Measurements from ENCODE around the gene ALDH16A1. TPM values are rescaled to one million over a fixed set of nuclear protein-coding genes. Genes with fewer than 3 reads are reported as not detected.

Gene ALDH16A1
- total and polyA plus RNA-seq, 2 donors (not counting 3 experiments of a cell fraction or from before 2014, with no cell fraction given), result 27.6 to 33.2 TPM

DNA sequence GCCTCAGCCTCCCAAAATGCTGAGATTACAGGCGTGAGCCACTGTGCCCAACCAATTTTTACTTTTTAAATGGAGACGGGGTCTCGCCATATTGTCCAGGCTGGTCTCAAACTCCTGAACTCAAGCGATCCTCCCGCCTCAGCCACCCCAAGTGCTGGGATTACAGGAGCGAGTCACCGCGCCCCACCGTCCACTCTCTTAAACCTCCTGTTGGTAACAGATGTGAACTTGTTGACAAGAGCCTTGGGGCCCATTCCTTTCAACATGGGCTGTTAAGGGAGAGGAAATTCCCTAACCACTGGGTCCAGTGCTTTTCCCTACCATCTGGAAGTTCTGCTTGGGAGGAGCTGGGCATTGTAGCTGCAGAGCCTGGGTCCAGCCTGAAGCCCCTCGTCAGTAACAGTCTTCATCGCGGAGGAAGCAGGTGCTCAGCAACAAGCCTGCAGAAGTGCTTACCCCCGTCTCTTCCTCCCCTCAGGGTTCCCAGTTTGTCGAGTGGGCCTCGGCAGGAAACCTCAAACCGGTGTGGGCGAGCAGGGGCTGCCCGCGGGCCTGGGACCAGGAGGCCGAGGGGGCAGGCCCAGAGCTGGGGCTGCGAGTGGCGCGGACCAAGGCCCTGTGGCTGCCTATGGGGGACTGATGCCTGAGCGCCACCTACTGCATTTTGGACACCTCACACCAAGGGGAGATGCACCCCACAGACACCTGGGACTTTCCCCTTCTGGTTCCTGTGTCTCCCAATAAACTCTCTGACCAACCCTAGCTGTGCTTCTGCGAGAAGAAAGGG is 17.0 kb downstream of the ALDH16A1 start:
- FAIRE-seq (no peak), DNase-seq (ENCODE audit: low read depth, low spot score) (no peak)
- peaks cover 0 to 8% of the 10 kb centered on the region in 2 experiments for H3K36me3 ChIP-seq (ENCODE audit: control insufficient read depth in 2 of 2, extremely low read depth in 1 of 2, insufficient read depth in 2 of 2, low read length in 2 of 2)
- no TSS peak for BruUV-seq (replicated peaks)
- intact Hi-C loops (cut with micrococcal nuclease), result no loop called here
- CTCF ChIA-PET, result interaction anchor here (1.3 kb wide), 1 partner anchor 9 kb away, joined by 3 read pairs; no protein-coding TSS in a partner anchor
- H3K9ac ChIP-seq (replicated peaks; ENCODE audit: extremely low read depth, insufficient read depth, low read length), result no peak overlapping the region
- POLR2A ChIA-PET, result no interaction called here
- H4K20me1 ChIP-seq (replicated peaks; ENCODE audit: control insufficient read depth, extremely low read depth, insufficient read depth, low read length), result no peaks in the 10 kb centered on the region
- H3K9me3 ChIP-seq (replicated peaks; ENCODE audit: control insufficient read depth, insufficient read depth, low read length), result no peaks in the 10 kb centered on the region
- no peaks in the 10 kb centered on the region for H3K79me2 ChIP-seq (ENCODE audit: control insufficient read depth, insufficient read depth, low read length)
- H3K4me3 ChIP-seq (replicated peaks in 1 of 3; ENCODE audit: insufficient read depth in 1 of 3, low read depth in 1 of 3, low read length in 3 of 3), result no peak overlapping the region
- no peak overlapping the region for H2AFZ ChIP-seq (ENCODE audit: low read depth, low read length)
- H3K9me1 ChIP-seq (replicated peaks; ENCODE audit: control insufficient read depth, extremely low read depth, insufficient read depth, low read length), result no peaks in the 10 kb centered on the region
- peaks cover 6% of the 10 kb centered on the region for H3K4me1 ChIP-seq (ENCODE audit: control insufficient read depth, extremely low read depth, insufficient read depth, low read length)
- no peak overlapping the region for H3K27ac ChIP-seq (ENCODE audit: insufficient read depth, low read depth, low read length)
- no peaks in the 10 kb centered on the region for H3K27me3 ChIP-seq (ENCODE audit: control insufficient read depth in 2 of 2, insufficient read depth in 2 of 2, low read length in 2 of 2)
- dilution Hi-C loops (cut with MboI; ENCODE audit: extremely low pct_ligation_motif_present, low sequenced_read_pairs), result no loop called here
- H3K4me2 ChIP-seq (ENCODE audit: insufficient read depth, low read length), result no peak overlapping the region
- TF ChIP-seq CTCF (IDR thresholded peaks at IDR 0.05; ENCODE audit: extremely low read depth in 1 of 2, insufficient read depth in 1 of 2, low read depth in 1 of 2, low read length in 2 of 2), result peak in 1 of 2 donors; percentile 5
- no peak for TF ChIP-seq GATA2 (IDR thresholded peaks at IDR 0.05; ENCODE audit: insufficient read depth, insufficient read length, low read depth, low read length)
- no peak for TF ChIP-seq MAX (IDR thresholded peaks at IDR 0.05; ENCODE audit: insufficient read depth, insufficient read length)
- TF ChIP-seq POLR2AphosphoS5 (IDR thresholded peaks at IDR 0.05; ENCODE audit: insufficient read depth, low read depth, low read length), result no peak
